Hippocampal formation (tissue), 2 donors: ENCODE data around the gene MAEA.
"Not testable (repeated sequence)": the region's sequence is repeated elsewhere in the genome, so short reads cannot be mapped to it uniquely, and the experiment has no call there.

Experiments used
- DNase-seq, 2 donors: peaks; one replicate each; lab custom pipeline; 2025; lab: John Stamatoyannopoulos, UW

MAEA gene

GRCh38 chr4:1277667-1278665 is 11.7 kb upstream of the MAEA start:
- DNase-seq: no peak

DNA sequence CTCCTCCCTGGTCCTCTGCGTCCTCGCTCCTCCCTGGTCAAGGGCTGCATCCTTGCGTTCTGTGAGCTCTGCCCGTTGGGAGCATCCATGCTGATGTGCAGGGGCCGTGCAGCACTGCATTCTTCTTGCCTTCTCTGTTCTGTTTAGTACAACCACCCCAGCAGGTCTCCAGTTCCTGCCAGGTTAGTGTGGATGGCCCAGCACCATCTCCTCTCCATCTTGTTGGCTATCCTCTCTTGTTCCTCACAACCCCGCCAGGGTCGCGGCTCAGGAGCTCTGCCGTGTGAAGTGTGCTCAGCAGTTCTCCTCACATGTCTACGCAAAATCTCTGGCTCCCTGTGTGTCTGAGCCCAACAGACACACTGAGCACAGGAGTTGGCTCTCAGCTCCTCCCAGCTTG is 10.4 kb upstream of the MAEA start:
- no peak for DNase-seq

DNA sequence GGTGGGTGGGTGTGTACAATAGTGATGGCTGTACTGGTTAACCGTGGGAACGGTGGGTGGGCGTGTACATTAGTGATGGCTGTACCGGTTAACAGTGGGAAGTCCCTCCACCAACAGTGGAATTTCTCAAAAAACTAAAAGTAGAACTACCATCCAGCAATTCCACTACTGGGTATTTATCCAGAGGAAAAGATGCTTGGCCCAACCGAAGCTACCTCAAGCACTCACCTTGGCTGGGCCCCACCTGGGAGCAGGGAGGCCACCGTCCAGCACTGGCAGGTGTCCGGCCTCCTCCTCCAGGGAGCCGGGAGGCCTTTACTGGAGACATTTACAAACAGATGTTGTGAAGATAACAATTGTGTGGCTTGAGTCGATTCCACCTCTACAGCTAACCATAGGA is 6.0 kb upstream of the MAEA start:
- DNase-seq: no peak

GRCh38 chr4:1285151-1285789 is 4.4 kb upstream of the MAEA start:
- DNase-seq: no peak

DNA sequence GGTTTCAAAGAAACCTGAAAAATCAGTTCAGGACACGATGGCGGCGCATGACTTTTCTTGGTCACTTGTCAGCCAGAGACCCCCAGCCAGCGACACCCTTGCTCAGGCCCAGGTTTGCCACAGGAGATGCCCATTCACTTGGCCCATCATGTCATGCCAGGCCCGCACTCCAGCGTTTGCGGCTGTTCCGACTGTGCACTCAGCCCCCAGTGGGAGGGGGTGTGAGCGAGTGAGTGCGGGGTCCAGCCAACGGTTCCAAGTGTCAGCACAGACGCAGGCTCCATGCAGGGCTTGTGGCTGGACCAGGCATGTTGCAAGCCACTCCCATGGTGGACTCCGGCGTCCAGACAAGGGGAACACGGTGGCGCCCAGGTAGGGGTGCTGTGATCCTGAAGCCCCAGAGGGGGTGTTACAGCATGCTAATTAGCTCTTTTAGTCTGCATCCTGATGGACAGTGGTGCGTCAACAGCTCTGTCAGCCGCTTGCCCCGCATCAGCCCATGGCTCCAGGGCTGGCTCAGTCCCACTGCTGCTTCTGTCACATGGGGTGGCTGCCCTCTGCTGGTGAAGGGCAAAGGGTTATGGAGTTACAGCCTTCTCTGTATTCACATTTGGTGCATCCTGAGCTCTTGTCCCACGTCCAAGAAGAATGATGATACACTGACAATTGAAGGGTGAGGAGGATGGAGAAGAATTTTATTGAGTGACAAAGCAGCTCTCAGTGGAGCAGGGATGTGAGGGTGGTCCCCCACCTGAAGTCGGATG is 3.7 kb upstream of the MAEA start:
- DNase-seq: no peak

GRCh38 chr4:1288786-1289185 is 905 bp upstream of the MAEA start:
- DNase-seq: no peak

GRCh38 chr4:1290165-1290977 is 680 bp downstream of the MAEA start:
- DNase-seq: no peak

DNA sequence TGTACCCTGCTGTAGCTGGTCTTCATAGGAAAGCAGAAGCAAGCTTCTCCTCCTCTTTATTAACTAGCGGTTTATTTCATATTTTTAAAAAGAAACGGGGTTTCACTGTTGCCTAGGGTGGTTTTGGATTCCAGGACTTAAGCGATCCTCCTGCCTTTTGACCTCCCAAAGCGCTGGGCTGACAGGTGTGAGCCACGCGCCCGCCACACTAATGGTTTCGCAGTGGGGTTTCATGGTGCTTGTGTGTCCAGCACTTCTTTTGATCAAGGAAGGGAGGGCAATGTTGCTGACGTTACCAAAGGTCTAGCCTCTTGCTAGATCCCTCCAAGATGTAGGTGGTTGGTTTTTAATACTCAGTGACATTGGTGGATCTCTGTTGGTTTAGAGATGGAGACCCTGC is 1.4 kb downstream of the MAEA start:
- DNase-seq: no peak

GRCh38 chr4:1291996-1292702 is 2.5 kb downstream of the MAEA start:
- no peak for DNase-seq

DNA sequence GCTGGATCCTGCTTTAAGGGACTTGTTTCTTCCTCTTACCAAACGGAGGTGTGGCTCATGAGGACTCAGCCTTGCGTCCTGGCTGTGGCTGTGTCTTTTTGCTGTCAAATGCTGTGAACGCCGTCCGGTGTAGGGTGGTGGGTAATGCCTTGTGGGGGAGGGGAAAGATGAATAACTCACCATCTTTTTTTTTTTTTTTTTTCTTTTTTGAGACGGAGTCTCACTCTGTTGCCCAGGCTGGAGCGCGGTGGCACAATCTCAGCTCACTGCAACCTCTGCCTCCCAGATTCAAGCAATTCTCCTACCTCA is 3.0 kb downstream of the MAEA start:
- not testable (repeated sequence) for DNase-seq

DNA sequence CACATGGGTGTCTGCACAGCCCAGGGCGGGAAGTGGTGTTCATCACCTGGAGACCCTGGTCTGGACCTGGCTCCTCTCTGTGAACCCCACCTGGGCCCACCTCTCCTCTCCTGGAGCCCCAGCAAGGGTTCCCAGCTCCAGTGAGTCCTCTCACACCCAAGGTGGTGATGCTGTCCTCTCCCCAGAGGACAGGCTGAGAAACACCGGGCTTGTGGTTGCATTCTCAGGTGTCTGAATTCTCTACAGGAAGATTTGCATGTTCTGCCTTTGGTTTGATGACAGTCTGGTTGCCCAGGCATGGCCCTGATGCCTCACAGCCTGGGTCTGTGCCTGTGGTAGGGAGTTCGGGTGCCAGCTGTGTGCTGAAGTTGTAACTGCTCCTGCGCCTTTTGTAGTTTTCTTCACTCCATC is 3.8 kb downstream of the MAEA start:
- DNase-seq: no peak

- no peak for DNase-seq
Observed at GRCh38 chr4:1293991-1294390, 4.3 kb downstream of the MAEA start.

DNA sequence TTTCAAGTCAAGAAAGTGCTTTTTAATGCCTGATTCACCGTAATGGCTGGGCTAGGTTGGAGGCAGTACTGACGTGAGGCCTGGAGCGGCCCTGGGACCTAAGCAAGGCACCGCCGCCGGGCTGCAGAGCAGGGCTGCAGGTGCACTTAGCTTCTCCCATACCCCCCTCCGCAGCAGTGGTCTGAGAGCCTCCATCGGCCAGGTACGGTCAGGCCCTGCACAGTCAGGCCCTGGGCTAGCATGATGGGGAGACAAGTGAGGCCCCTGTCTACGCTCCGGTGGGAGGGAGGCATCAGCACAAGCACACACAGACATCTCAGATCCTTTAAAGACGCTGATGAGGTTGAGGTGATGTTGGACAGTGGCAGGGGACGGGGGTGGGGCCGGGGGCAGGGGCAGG is 4.7 kb downstream of the MAEA start:
- no peak for DNase-seq

DNA sequence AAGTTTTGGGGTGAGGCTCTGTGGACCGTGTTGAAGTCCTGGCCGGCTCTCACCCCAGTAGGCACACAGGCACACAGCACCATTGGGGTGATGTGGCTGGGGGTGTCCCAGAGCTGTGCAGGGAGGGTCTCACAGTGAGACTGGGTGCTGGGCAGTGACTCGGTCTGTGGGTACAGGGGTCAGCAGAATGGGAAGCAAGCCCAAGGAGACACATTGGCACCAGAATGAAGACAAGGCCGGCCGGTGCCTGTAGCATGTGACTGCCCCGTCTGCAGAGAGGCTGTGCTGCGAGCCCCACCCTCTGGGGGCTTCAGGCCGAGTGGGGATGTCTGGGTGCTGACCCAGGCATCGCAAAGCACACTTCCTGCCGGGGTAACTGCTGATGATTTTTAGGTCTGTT is 5.2 kb downstream of the MAEA start:
- DNase-seq: no peak

DNA sequence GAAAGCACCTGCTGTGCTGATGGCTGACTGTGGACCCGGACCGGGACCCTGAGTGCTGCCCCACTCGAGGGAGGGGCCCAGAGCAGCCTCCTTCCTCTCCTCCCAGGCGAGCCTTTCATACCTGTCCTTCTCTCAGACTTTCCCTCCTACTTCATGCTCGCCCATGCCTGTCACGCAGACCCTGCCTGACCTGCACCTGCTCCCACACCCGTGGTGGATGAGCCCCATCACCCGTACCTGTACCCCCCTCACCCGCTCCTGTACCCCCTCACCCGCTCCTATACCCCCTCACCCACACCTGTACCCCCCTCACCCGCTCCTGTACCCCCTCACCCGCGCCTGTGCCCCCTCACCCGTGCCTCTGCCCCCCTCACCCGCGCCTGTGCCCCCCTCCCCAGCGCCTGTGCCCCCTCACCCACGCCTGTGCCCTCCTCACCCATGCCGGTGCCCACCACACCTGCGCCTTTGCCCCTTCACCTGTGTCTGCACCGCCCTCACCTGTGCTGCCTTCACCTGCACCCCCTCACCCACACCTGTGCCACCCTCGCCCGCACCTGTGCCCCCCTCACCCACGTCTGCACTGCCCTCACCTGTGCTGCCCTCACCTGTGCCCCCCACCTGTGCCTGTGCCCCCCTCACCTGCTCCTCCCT is 5.8 kb downstream of the MAEA start:
- DNase-seq: no peak

GRCh38 chr4:1296324-1297022 is 6.8 kb downstream of the MAEA start:
- DNase-seq: no peak

GRCh38 chr4:1297023-1297395 is 7.3 kb downstream of the MAEA start:
- DNase-seq: no peak

- DNase-seq: no peak
Observed at GRCh38 chr4:1297456-1298325, 8.0 kb downstream of the MAEA start.

DNA sequence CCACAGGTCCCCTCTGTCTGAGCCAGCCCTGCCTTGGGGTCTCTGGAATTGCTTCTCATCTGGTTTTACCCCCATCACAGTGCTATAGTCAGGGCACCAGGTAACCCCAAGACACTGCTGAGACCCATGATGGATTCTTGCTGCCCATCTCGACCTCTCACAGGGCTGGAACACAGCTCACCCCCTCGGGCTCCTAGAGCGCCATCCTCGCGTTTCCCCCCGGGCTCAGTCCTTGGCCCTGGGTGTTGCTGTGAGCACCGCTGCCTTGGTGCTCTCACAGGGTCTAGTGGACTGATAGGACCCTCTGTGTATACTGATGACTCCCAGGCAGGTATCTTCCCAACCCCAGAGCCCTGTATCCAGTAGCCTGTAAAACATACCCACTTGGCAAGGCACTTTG is 8.8 kb downstream of the MAEA start:
- DNase-seq: no peak
